ENCODE data around the gene ASTN2. TPM values are rescaled to one million over a fixed set of nuclear protein-coding genes. Genes with fewer than 3 reads are reported as not detected.

Gene ASTN2
- total and polyA plus RNA-seq, 10 of the 15 experiments (the other 5 are each of a cell fraction or from before 2014, with no cell fraction given) = 1.4 to 15.7 (median 7.0) TPM

- TF ChIP-seq KAT2A (conservative IDR thresholded peaks at IDR 0.05; ENCODE audit: control insufficient read depth, low read depth, low read length) (no peak), SPI1 (IDR thresholded peaks at IDR 0.05; ENCODE audit: borderline replicate concordance, insufficient read depth, low read depth, low read length) (no peak), EP300 (IDR thresholded peaks at IDR 0.05; ENCODE audit: borderline replicate concordance in 1 of 2, control insufficient read depth in 1 of 2, low read depth in 2 of 2, low read length in 2 of 2) (no peak), PRDM15 (CRISPR knock-in tag; IDR thresholded peaks at IDR 0.05) (no peak), SREBF1 (IDR thresholded peaks at IDR 0.05; ENCODE audit: low read length) (no peak), POU2F2 (IDR thresholded peaks at IDR 0.05; ENCODE audit: borderline replicate concordance, low read depth, low read length) (no peak)
Measured at GRCh38 chr9:116767219-116767618, 647.6 kb downstream of the ASTN2 start (continued).

- CTCF ChIA-PET = no interaction called here
- no peak overlapping the region for H3K9ac ChIP-seq (ENCODE audit: control insufficient read depth, insufficient read depth, low read length)
- H2AFZ ChIP-seq (ENCODE audit: control insufficient read depth, low read depth, low read length) = no peak overlapping the region
- in situ Hi-C loops (cut with MboI) (no loop called here), intact Hi-C loops (cut with micrococcal nuclease; ENCODE audit: unreplicated experiment) (no loop called here)
- no TSS peak for BruUV-seq (replicated peaks)
- no peaks in the 10 kb centered on the region for H3K36me3 ChIP-seq (ENCODE audit: control insufficient read depth in 2 of 2, insufficient read depth in 2 of 2, low read length in 1 of 2)
- H3K79me2 ChIP-seq (ENCODE audit: control insufficient read depth, insufficient read depth, low read length) = no peaks in the 10 kb centered on the region
- SMC1A ChIA-PET (ENCODE audit: uncharacterized antibody, unreplicated experiment) = no interaction called here
- DNase-seq (ENCODE audit: low read depth, low spot score) (no peak), ATAC-seq (no peak), FAIRE-seq (no peak)
- POLR2A ChIA-PET = no interaction called here
- no peak overlapping the region for H3K4me3 ChIP-seq
- no peak overlapping the region for H3K4me2 ChIP-seq (ENCODE audit: control insufficient read depth, insufficient read depth)
- no peaks in the 10 kb centered on the region for H3K9me3 ChIP-seq (replicated peaks; ENCODE audit: control insufficient read depth, insufficient read depth, low read length)
- no peak overlapping the region for H3K27ac ChIP-seq (ENCODE audit: control insufficient read depth, insufficient read depth)
- no peaks in the 10 kb centered on the region for H4K20me1 ChIP-seq (ENCODE audit: control insufficient read depth, insufficient read depth)
- peaks cover 2 to 3% of the 10 kb centered on the region in 2 experiments; a peak in 1 of 4 replicates for H3K27me3 ChIP-seq (replicated peaks in 1 of 2; ENCODE audit: control insufficient read depth in 2 of 2, insufficient read depth in 2 of 2, low read length in 1 of 2)
- no peaks in the 10 kb centered on the region for H3K4me1 ChIP-seq (ENCODE audit: control insufficient read depth, insufficient read depth, low read length)
- WGBS (ENCODE audit: insufficient coverage, insufficient replicate concordance, low lambda C conversion rate, missing lambda C conversion rate) = 16% methylated on average over 5 of the region's 5 CpGs
- RAD21 ChIA-PET (ENCODE audit: unreplicated experiment) = no interaction called here
- no peak for TF ChIP-seq SMAD1 (IDR thresholded peaks at IDR 0.05; ENCODE audit: low read depth, partially characterized antibody)
- no peak for TF ChIP-seq NR2C1 (IDR thresholded peaks at IDR 0.05)
- TF ChIP-seq YBX1 (IDR thresholded peaks at IDR 0.05) = no peak
- no peak for TF ChIP-seq ETV6 (conservative IDR thresholded peaks at IDR 0.05 in 1 of 2, IDR thresholded peaks at IDR 0.05 in 1 of 2; ENCODE audit: borderline replicate concordance in 1 of 2, low read depth in 1 of 2)
- no peak for TF ChIP-seq ZBTB40 (IDR thresholded peaks at IDR 0.05; ENCODE audit: borderline replicate concordance)
- TF ChIP-seq NKRF (conservative IDR thresholded peaks at IDR 0.05) = no peak
- no peak for TF ChIP-seq FOS (IDR thresholded peaks at IDR 0.05; ENCODE audit: borderline replicate concordance, extremely low read depth, insufficient read length)
Measured at GRCh38 chr9:116765011-116765410, 649.8 kb downstream of the ASTN2 start.
